BE2C (cell line): ENCODE data around the gene TFDP1.
"Not testable (repeated sequence)": the region's sequence is repeated elsewhere in the genome, so short reads cannot be mapped to it uniquely, and the experiment has no call there.

Experiments used
- DNase-seq: peaks from one replicate; pipeline ENCODE4 v3.0.0-alpha.2; 2020
- H3K27me3 ChIP-seq: fragments of 250-450 bp; sonication (Bioruptor Pico); 2 replicates; pipeline ENCODE4 v1.5.1; 2020; ENCODE audit warnings: mild to moderate bottlenecking
- H3K36me3 ChIP-seq: fragments of 250-450 bp; sonication (Bioruptor Pico); 2 replicates; pipeline ENCODE4 v1.5.1; 2020; ENCODE audit warnings: mild to moderate bottlenecking
- H3K4me1 ChIP-seq: fragments of 250-450 bp; sonication (Bioruptor Pico); 2 replicates; pipeline ENCODE4 v1.5.1; 2020
- H3K4me3 ChIP-seq: 2 replicates; pipeline ENCODE4 v1.5.1; 2011; ENCODE audit warnings: low read depth, low read length
- H3K9me3 ChIP-seq: fragments of 250-450 bp; sonication (Bioruptor Pico); 2 replicates; pipeline ENCODE4 v1.5.1; 2020
- CTCF ChIP-seq: IDR thresholded peaks from 2 replicates; pipeline ENCODE4 v1.5.1; 2012; ENCODE audit warnings: mild to moderate bottlenecking, low read depth, low read length

The TFDP1 gene

GRCh38 chr13:113562844-113563243 is 21.7 kb upstream of the TFDP1 start:
- H3K4me3 ChIP-seq, result no peak overlapping the region
- TF ChIP-seq CTCF, result no peak
- no peaks in the 10 kb centered on the region for H3K36me3 ChIP-seq
- H3K4me1 ChIP-seq, result peaks cover 7% of the 10 kb centered on the region
- no peaks in the 10 kb centered on the region for H3K9me3 ChIP-seq
- H3K27me3 ChIP-seq, result no peaks in the 10 kb centered on the region
- no peak for DNase-seq

DNA sequence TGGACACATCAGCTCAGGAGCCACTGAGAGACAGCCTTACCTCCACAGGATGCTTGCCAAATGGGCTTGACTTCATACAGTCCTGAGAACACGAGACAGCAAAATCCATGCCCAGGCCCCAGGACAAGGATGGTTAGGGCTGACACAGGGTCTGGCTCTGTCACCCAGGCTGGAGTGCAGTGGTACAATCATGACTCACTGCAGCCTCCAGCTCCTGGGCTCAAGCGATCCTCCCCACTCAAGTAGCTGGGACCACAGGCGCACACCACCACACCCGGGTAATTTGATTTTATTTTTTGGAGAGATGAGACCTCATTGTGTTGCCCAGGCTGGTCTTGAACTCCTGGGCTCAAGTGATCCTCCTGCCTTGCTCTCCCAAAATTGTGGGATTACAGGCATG is 21.0 kb upstream of the TFDP1 start:
- not testable (repeated sequence) for DNase-seq, H3K4me1 ChIP-seq, H3K27me3 ChIP-seq, H3K4me3 ChIP-seq, H3K36me3 ChIP-seq, H3K9me3 ChIP-seq

DNA sequence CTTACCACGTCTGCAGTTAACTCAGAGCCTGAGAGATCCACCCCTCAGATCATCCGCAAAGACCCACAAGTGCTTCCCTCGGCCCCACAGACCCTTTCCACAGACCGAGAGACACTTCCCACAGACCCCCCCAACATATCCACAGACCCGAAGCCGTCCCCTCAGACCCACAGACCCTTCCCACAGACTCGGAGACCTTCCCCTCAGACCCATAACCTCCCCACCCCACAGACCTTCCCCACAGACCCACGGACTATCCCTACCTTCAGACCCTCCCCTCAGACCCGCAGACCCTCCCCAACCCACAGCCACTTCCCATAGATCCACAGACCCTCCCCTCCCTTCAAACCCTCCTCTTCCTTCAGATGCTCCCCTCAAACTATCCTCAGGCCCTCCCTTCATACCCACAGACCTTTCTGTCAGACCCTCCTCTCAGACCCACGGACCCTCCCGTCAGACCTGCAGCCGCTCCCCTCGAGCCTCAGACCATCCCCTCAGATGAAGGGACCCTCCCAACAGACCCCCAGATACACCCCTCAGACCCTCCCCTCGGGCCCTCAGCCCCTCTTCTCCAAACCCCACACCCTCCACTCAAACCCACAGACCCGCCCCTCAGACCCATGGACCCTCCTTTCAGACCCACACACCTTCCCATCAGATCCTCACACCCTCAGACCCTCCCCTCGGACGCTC is 20.1 kb upstream of the TFDP1 start:
- no peaks in the 10 kb centered on the region for H3K36me3 ChIP-seq
- peaks cover 7% of the 10 kb centered on the region for H3K4me1 ChIP-seq
- no peak for TF ChIP-seq CTCF
- DNase-seq, result no peak
- H3K9me3 ChIP-seq, result no peaks in the 10 kb centered on the region
- H3K4me3 ChIP-seq, result no peak overlapping the region
- no peaks in the 10 kb centered on the region for H3K27me3 ChIP-seq

- H3K9me3 ChIP-seq, result no peaks in the 10 kb centered on the region
- TF ChIP-seq CTCF, result no peak
- H3K4me1 ChIP-seq, result peaks cover 7% of the 10 kb centered on the region
- H3K27me3 ChIP-seq, result peaks cover 2% of the 10 kb centered on the region; the same call in 1 of the 2 replicates
- DNase-seq, result no peak
- H3K36me3 ChIP-seq, result no peaks in the 10 kb centered on the region
- no peak overlapping the region for H3K4me3 ChIP-seq
Measured at GRCh38 chr13:113565526-113566226, 18.9 kb upstream of the TFDP1 start.

DNA sequence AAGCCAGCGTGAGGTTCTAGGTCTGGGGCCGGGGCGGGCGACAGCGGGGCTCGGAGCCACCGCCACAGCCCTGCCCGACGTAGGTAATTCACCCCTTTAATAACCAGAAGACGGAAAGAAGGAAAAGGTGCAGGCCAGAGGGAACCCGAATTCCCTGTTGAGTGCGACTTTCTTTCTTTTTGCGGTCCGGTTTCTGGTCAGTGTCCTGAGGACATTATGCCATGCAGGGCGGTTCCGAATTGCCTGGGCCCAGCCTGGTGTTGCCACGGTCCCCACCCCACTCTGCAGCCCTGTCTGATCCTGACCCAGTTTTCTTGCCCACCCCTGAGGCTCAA is 18.4 kb upstream of the TFDP1 start:
- no peak overlapping the region for H3K4me3 ChIP-seq
- no peaks in the 10 kb centered on the region for H3K9me3 ChIP-seq
- H3K36me3 ChIP-seq, result no peaks in the 10 kb centered on the region
- H3K4me1 ChIP-seq, result peaks cover 7% of the 10 kb centered on the region
- TF ChIP-seq CTCF, result no peak
- H3K27me3 ChIP-seq, result peaks cover 3% of the 10 kb centered on the region; the same call in 1 of the 2 replicates
- no peak for DNase-seq

- Histone ChIP-seq H3K27me3 (peaks cover 3% of the 10 kb centered on the region; the same call in 1 of the 2 replicates), H3K9me3 (no peaks in the 10 kb centered on the region), H3K4me1 (no peaks in the 10 kb centered on the region; the same call in 1 of the 2 replicates), H3K4me3 (no peak overlapping the region), H3K36me3 (no peaks in the 10 kb centered on the region)
- no peak for DNase-seq
- TF ChIP-seq CTCF, result no peak
Measured at GRCh38 chr13:113567681-113568080, 16.9 kb upstream of the TFDP1 start.
